C4-2B (cell line): ENCODE measurements around the gene LARP4.

Source experiments
- H3K27ac ChIP-seq: fragments of 450-650 bp; 2 replicates; pipeline ENCODE4 v1.5.1; 2017
- ZFX ChIP-seq: fragments of 450-650 bp; IDR thresholded peaks from 2 replicates; pipeline ENCODE4 v1.6.1; 2017
- TF ChIP-seq, protein P1 (sequence below): fragments of 450-650 bp; conservative IDR thresholded peaks from 2 replicates; pipeline ENCODE4 v1.5.1; 2017; ENCODE audit warnings: mild to moderate bottlenecking

LARP4 gene

DNA sequence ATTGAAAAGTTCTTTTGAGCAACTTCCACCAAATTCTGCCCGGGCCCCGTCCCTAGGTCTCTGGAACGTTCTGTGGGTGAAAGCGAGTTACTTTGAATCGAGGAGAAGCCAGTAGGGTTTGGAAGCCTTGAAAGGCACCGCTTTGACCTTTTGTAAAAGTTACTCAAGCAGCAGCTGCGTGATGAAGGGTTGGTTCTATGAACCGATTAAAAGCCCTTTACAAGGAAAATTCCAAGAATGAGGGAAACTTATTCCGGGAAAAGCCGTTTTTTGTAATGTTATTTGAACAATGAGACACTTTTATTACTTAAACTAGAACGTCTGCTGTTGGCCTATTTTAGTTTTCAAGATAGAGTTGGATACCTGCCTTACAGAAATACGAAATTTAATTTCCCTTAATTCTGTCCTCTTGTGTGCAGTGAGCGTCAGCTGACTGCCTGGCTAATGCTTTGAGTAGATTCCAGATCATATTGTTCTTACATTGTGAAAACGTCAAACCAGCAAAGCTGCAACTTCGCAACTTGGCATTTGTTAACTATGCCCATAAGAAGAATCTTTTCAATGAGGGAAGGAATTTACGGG, 906 bp downstream of the LARP4 start:
- TF ChIP-seq, protein P1, sequence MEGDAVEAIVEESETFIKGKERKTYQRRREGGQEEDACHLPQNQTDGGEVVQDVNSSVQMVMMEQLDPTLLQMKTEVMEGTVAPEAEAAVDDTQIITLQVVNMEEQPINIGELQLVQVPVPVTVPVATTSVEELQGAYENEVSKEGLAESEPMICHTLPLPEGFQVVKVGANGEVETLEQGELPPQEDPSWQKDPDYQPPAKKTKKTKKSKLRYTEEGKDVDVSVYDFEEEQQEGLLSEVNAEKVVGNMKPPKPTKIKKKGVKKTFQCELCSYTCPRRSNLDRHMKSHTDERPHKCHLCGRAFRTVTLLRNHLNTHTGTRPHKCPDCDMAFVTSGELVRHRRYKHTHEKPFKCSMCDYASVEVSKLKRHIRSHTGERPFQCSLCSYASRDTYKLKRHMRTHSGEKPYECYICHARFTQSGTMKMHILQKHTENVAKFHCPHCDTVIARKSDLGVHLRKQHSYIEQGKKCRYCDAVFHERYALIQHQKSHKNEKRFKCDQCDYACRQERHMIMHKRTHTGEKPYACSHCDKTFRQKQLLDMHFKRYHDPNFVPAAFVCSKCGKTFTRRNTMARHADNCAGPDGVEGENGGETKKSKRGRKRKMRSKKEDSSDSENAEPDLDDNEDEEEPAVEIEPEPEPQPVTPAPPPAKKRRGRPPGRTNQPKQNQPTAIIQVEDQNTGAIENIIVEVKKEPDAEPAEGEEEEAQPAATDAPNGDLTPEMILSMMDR, result no peak
- TF ChIP-seq ZFX, result no peak
- peak overlapping the region; percentile 89 for H3K27ac ChIP-seq

GRCh38 chr12:50402264-50403000, 1.7 kb downstream of the LARP4 start:
- H3K27ac ChIP-seq, result no peak overlapping the region
- TF ChIP-seq ZFX, result no peak
- TF ChIP-seq, protein P1, result no peak

- no peak overlapping the region for H3K27ac ChIP-seq
- TF ChIP-seq, protein P1, result no peak
- no peak for TF ChIP-seq ZFX
These were observed 2.3 kb downstream of the LARP4 start for GRCh38 chr12:50403001-50403440.

DNA sequence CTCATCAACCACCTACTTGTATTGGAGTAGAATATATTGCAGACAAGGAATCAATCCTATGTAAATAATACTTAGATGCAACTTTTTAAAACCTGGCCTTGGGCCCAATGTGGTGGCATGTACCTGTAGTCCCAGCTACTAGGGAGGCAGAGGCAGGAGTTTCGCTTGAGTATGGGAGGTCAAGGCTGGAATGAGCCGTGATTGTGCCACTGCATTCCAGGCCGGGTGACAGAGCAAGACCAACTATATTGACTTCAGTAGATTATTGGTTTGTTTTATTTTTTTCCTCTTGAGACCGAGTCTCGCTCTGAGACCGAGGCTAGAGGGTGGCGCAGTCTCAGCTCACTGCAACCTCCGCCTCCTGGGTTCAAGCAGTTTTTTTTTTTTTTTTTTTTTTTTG, 3.6 kb downstream of the LARP4 start:
- no peak overlapping the region for H3K27ac ChIP-seq
- no peak for TF ChIP-seq ZFX
- TF ChIP-seq, protein P1, result no peak

DNA sequence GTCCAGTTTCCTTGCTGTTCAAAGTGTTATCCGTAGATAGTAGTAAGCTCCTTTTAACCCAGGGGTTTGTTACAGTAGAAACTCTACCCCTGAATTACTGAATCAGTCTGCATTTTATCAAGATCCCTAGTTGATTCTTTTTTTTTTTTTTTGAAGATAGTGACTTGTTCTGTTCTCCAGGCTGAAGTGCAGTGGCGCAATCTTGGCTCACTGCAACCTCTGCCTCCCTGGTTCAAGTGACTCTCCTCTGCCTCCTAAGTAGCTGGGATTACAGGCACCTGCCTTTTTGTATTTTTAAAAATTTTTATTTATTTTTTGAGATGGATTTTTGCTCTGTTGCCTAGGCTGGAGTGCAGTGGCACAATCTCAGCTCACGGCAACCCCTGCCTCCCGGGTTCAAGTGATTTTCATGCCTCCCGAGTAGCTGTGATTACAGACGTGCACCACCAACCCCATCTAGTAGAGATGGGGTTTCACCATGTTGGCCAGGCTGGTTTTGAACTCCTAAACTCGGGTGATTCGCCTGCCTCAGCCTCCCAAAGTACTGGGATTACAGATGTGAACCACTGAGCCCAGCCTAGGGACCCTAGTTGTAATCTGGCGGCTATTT, 10.5 kb downstream of the LARP4 start:
- H3K27ac ChIP-seq, result no peak overlapping the region
- TF ChIP-seq, protein P1, result no peak
- no peak for TF ChIP-seq ZFX

GRCh38 chr12:50415899-50416479, 15.3 kb downstream of the LARP4 start:
- no peak overlapping the region for H3K27ac ChIP-seq
- no peak for TF ChIP-seq ZFX
- TF ChIP-seq, protein P1, result no peak
